GM13976 (cell line): ENCODE results near the gene HDGF.

Experiments
- DNase-seq: peaks from one replicate; pipeline ENCODE4 v3.0.0; 2012; ENCODE audit warnings: low spot score
- in situ Hi-C: fragments of 300-500 bp; cut with MboI; formaldehyde crosslinking; loops from one replicate; pipeline ENCODE4 v1.12.0; 2022; ENCODE audit warnings: low sequenced_read_pairs, mixed read lengths, inconsistent platforms; ENCODE audit not compliant: unreplicated experiment
- TF ChIP-seq, protein P1 (sequence below): IDR thresholded peaks from 2 replicates; pipeline ENCODE4 v1.5.1; 2012; ENCODE audit warnings: borderline replicate concordance, mild to moderate bottlenecking; ENCODE audit not compliant: insufficient read depth; ENCODE audit errors: extremely low read depth, missing control alignments, control extremely low read depth

HDGF gene

DNA sequence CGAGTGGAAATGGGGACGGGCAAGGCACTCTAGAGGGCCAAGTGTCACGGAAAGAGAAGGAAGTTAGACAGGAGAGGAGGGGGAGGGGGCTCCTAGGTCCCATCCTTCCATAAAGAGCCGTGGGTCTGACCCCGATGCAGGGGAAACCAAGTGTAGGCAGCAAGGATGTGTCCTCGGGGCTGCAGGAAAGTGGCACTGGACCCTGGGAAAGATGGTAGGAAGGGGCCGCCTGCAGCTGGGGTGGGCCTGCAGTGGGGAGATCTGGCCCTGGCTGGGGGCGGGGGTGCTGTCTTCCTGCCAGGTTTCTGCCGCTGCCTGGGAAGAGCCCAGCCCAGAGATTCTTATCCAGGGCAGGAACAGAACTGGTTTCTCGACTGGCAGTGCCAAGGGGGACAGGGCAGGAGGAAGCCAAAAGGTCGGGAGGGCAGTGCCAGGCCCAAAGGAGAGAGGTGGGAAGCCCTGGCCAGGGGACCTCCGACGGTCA, 59.0 kb downstream of the HDGF start:
- in situ Hi-C loops = no loop called here
- no peak for DNase-seq

More for the DNA sequence above, 59.0 kb downstream of the HDGF start:
- TF ChIP-seq, protein P1, sequence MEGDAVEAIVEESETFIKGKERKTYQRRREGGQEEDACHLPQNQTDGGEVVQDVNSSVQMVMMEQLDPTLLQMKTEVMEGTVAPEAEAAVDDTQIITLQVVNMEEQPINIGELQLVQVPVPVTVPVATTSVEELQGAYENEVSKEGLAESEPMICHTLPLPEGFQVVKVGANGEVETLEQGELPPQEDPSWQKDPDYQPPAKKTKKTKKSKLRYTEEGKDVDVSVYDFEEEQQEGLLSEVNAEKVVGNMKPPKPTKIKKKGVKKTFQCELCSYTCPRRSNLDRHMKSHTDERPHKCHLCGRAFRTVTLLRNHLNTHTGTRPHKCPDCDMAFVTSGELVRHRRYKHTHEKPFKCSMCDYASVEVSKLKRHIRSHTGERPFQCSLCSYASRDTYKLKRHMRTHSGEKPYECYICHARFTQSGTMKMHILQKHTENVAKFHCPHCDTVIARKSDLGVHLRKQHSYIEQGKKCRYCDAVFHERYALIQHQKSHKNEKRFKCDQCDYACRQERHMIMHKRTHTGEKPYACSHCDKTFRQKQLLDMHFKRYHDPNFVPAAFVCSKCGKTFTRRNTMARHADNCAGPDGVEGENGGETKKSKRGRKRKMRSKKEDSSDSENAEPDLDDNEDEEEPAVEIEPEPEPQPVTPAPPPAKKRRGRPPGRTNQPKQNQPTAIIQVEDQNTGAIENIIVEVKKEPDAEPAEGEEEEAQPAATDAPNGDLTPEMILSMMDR = no peak
